CD4-positive, alpha-beta T cell (primary cell): ENCODE data around the gene ONECUT2. TPM values are rescaled to one million over a fixed set of nuclear protein-coding genes. Genes with fewer than 3 reads are reported as not detected.

Source experiments
- ATAC-seq: fragments of 200-7000 bp; cut with Tn5 transposase; one replicate; pipeline ENCODE4 v1.10.0; 2022; ENCODE audit warnings: mild to moderate bottlenecking; ENCODE audit not compliant: poor library complexity
- CTCF ChIA-PET: fragments of 350-600 bp; sonication (Branson Sonifier 250); formaldehyde crosslinking; loops from one replicate; lab custom pipeline; 2021; ENCODE audit warnings: antibody characterized with exemption, inconsistent platforms; lab: Charles Lee
- POLR2A ChIA-PET: fragments of 350-600 bp; sonication (Branson Sonifier 250); formaldehyde crosslinking; loops from one replicate; lab custom pipeline; 2021; ENCODE audit warnings: antibody characterized with exemption, inconsistent platforms; lab: Charles Lee
- DNase-seq, 14 experiments: peaks; one replicate each; pipeline ENCODE4 v3.0.0-alpha.2; 2013 to 2020; ENCODE audit warnings: mixed read lengths in 2 of 14
- H3K27ac ChIP-seq, 2 donors: one replicate each; pipeline versions ENCODE4 v1.5.1 to v1.7.0; 2013; ENCODE audit warnings: low read length in 2 of 2, low read depth in 1 of 2, mild to moderate bottlenecking in 1 of 2
- H3K27me3 ChIP-seq, 2 experiments: 1 replicate in 1 of 2; 2 replicates in 1 of 2; pipeline versions ENCODE4 v1.6.1 to v1.7.0; 2013; ENCODE audit warnings: low read length in 2 of 2, control low read depth in 1 of 2, mild to moderate bottlenecking in 1 of 2, moderate library complexity in 1 of 2; ENCODE audit not compliant: insufficient read depth in 2 of 2, control insufficient read depth in 1 of 2
- H3K36me3 ChIP-seq: one replicate; pipeline ENCODE4 v1.6.1; 2013; ENCODE audit warnings: low read length, control low read depth; ENCODE audit not compliant: insufficient read depth
- H3K4me1 ChIP-seq: one replicate; pipeline ENCODE4 v1.6.1; 2013; ENCODE audit warnings: low read length, control low read depth; ENCODE audit not compliant: insufficient read depth
- H3K4me3 ChIP-seq: one replicate; pipeline ENCODE4 v1.5.1; 2013; ENCODE audit warnings: mild to moderate bottlenecking, low read length, moderate library complexity
- H3K9me3 ChIP-seq, 2 experiments: 1 replicate in 1 of 2; 2 replicates in 1 of 2; pipeline versions ENCODE4 v1.6.1 to v1.7.0; 2013; ENCODE audit warnings: low read length in 2 of 2, mild to moderate bottlenecking in 2 of 2, control low read depth in 1 of 2, moderate library complexity in 1 of 2; ENCODE audit not compliant: control insufficient read depth in 1 of 2, insufficient read depth in 1 of 2
- H3K27ac Mint-ChIP-seq: one replicate; pipeline ENCODE4 v1.8.0; 2020; ENCODE audit warnings: mixed read lengths
- H3K27me3 Mint-ChIP-seq: one replicate; pipeline ENCODE4 v1.8.0; 2021; ENCODE audit warnings: mixed read lengths
- H3K36me3 Mint-ChIP-seq: one replicate; pipeline ENCODE4 v1.8.0; 2021; ENCODE audit warnings: low read depth, mixed read lengths
- H3K4me1 Mint-ChIP-seq: one replicate; pipeline ENCODE4 v1.8.0; 2021; ENCODE audit warnings: low read depth, mixed read lengths
- H3K4me3 Mint-ChIP-seq: one replicate; pipeline ENCODE4 v1.8.0; 2020; ENCODE audit warnings: mild to moderate bottlenecking, mixed read lengths
- H3K9me3 Mint-ChIP-seq: one replicate; pipeline ENCODE4 v1.8.0; 2020; ENCODE audit warnings: mixed read lengths
- intact Hi-C, 2 experiments: fragments of 100-400 bp; cut with DNase I in 1 of 2; cut with micrococcal nuclease in 1 of 2; formaldehyde crosslinking; loops; one replicate each; pipeline versions ENCODE4 v1.15.1 to v1.9.0; 2023 to 2025; cut with DNase I, micrococcal nuclease
- total RNA-seq, 174 experiments: library from RNA in 2 of 174; stranded (reverse) in 2 of 174; gene quantifications; one replicate each; pipeline ENCODE4 v1.2.3 and lab custom pipeline; 2021 to 2026
- TF ChIP-seq, protein P1 (sequence below): fragments of 200-600 bp; IDR thresholded peaks from one replicate; pipeline ENCODE4 v1.8.0; 2022; ENCODE audit warnings: antibody characterized with exemption, mild to moderate bottlenecking

Gene ONECUT2
- total RNA-seq, 2 experiments from 2014 or later = not detected

- Mint-ChIP-seq H3K4me3 (no peak overlapping the region), H3K27me3 (peaks cover 49% of the 10 kb centered on the region), H3K36me3 (no peaks in the 10 kb centered on the region), H3K4me1 (no peaks in the 10 kb centered on the region), H3K9me3 (no peaks in the 10 kb centered on the region), H3K27ac (no peak overlapping the region)
- Histone ChIP-seq H3K27ac (no peak overlapping the region), H3K4me1 (no peaks in the 10 kb centered on the region), H3K36me3 (no peaks in the 10 kb centered on the region), H3K4me3 (no peak overlapping the region), H3K27me3 (peaks cover 0 to 2% of the 10 kb centered on the region in 2 experiments), H3K9me3 (no peaks in the 10 kb centered on the region)
- CTCF ChIA-PET = no interaction called here
- intact Hi-C loops = no loop called here
- POLR2A ChIA-PET = no interaction called here
- DNase-seq (no peak), ATAC-seq (no peak)
- TF ChIP-seq, protein P1, sequence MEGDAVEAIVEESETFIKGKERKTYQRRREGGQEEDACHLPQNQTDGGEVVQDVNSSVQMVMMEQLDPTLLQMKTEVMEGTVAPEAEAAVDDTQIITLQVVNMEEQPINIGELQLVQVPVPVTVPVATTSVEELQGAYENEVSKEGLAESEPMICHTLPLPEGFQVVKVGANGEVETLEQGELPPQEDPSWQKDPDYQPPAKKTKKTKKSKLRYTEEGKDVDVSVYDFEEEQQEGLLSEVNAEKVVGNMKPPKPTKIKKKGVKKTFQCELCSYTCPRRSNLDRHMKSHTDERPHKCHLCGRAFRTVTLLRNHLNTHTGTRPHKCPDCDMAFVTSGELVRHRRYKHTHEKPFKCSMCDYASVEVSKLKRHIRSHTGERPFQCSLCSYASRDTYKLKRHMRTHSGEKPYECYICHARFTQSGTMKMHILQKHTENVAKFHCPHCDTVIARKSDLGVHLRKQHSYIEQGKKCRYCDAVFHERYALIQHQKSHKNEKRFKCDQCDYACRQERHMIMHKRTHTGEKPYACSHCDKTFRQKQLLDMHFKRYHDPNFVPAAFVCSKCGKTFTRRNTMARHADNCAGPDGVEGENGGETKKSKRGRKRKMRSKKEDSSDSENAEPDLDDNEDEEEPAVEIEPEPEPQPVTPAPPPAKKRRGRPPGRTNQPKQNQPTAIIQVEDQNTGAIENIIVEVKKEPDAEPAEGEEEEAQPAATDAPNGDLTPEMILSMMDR = no peak
These were observed 34.7 kb downstream of the ONECUT2 start for GRCh38 chr18:57469884-57470283.

DNA sequence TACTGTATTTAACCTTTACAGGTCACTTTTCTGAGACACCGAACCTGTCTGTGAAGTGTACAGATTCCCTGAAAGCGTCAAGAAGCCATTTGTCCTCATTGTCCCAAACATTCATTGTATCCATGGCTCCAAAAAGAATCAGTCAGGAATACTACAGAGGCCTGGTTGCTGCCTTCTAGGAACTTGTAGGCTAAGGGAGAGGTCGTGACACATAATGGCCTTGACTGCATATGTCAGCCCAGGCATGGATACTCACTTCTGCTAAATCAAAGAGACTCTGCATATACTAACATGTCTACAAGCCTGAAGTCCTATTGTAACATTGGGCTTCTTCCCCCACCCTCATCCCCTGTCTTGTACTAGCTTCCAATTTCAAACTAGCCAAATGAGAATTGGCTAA is 40.2 kb downstream of the ONECUT2 start:
- no peak for DNase-seq
- POLR2A ChIA-PET = no interaction called here
- Mint-ChIP-seq H3K4me3 (no peak overlapping the region), H3K36me3 (no peaks in the 10 kb centered on the region), H3K27me3 (peaks cover 29% of the 10 kb centered on the region), H3K9me3 (no peaks in the 10 kb centered on the region), H3K4me1 (no peaks in the 10 kb centered on the region), H3K27ac (no peak overlapping the region)
- Histone ChIP-seq H3K4me3 (no peak overlapping the region), H3K36me3 (no peaks in the 10 kb centered on the region), H3K9me3 (no peaks in the 10 kb centered on the region), H3K4me1 (no peaks in the 10 kb centered on the region), H3K27ac (no peak overlapping the region), H3K27me3 (peaks cover 3 to 4% of the 10 kb centered on the region in 2 experiments)
- intact Hi-C loops = no loop called here
- TF ChIP-seq, protein P1 = no peak
- ATAC-seq = no peak
- CTCF ChIA-PET = no interaction called here

GRCh38 chr18:57475903-57476302 is 40.7 kb downstream of the ONECUT2 start:
- Histone ChIP-seq H3K27ac (no peak overlapping the region), H3K36me3 (no peaks in the 10 kb centered on the region), H3K4me1 (no peaks in the 10 kb centered on the region), H3K4me3 (no peak overlapping the region), H3K27me3 (peaks cover 4 to 6% of the 10 kb centered on the region in 2 experiments), H3K9me3 (no peaks in the 10 kb centered on the region)
- no peak for DNase-seq
- ChIA-PET POLR2A (no interaction called here), CTCF (no interaction called here)
- ATAC-seq = no peak
- intact Hi-C loops = no loop called here
- no peaks in the 10 kb centered on the region for H3K9me3 Mint-ChIP-seq
- no peak overlapping the region for H3K27ac Mint-ChIP-seq
- H3K27me3 Mint-ChIP-seq = peaks cover 29% of the 10 kb centered on the region
- H3K4me3 Mint-ChIP-seq = no peak overlapping the region
- no peaks in the 10 kb centered on the region for H3K4me1 Mint-ChIP-seq
- H3K36me3 Mint-ChIP-seq = no peaks in the 10 kb centered on the region
- TF ChIP-seq, protein P1 = no peak
